B cell (primary cell): ENCODE results near the gene PRDX1. TPM values are rescaled to one million over a fixed set of nuclear protein-coding genes. Genes with fewer than 3 reads are reported as not detected.

Source experiments
- ATAC-seq: fragments of 200-7000 bp; cut with Tn5 transposase; one replicate; pipeline ENCODE4 v1.10.0; 2021; ENCODE audit warnings: low read depth, mild to moderate bottlenecking, moderate number of reproducible peaks, moderate library complexity
- CTCF ChIA-PET: fragments of 350-600 bp; sonication (Branson Sonifier 250); formaldehyde crosslinking; loops from one replicate; lab custom pipeline; 2021; ENCODE audit warnings: antibody characterized with exemption, inconsistent platforms; lab: Charles Lee
- POLR2A ChIA-PET: fragments of 350-600 bp; sonication (Branson Sonifier 250); formaldehyde crosslinking; loops from one replicate; lab custom pipeline; 2021; ENCODE audit warnings: antibody characterized with exemption; lab: Charles Lee
- DNase-seq: peaks from one replicate; pipeline ENCODE4 v3.0.0; 2013
- H2AFZ ChIP-seq: 2 replicates; pipeline ENCODE4 v1.6.1; 2012; ENCODE audit warnings: mild to moderate bottlenecking, low read depth, low read length; ENCODE audit not compliant: insufficient read depth, poor library complexity, severe bottlenecking
- H3K27ac ChIP-seq, 2 donors: 1 replicate in 1 of 2; 2 replicates in 1 of 2; pipeline ENCODE4 v1.5.1; 2012 to 2013; ENCODE audit warnings: low read length in 2 of 2, mild to moderate bottlenecking in 2 of 2, moderate library complexity in 1 of 2
- H3K27me3 ChIP-seq, 4 experiments: fragments of 200-600 bp in 1 of 4; sonication (generic) in 1 of 4; replicated peaks in 1 of 4; 1 replicate in 2 of 4; 2 replicates in 2 of 4; pipeline versions ENCODE4 v1.6.1 to v1.7.0; 2013 to 2016; ENCODE audit warnings: low read length in 3 of 4, mild to moderate bottlenecking in 2 of 4, mixed read lengths in 1 of 4, moderate library complexity in 1 of 4; ENCODE audit not compliant: insufficient read depth in 4 of 4, control insufficient read depth in 3 of 4; ENCODE audit errors: control extremely low read depth in 1 of 4
- H3K36me3 ChIP-seq, 2 experiments: replicated peaks in 1 of 2; 1 replicate in 1 of 2; 2 replicates in 1 of 2; pipeline versions ENCODE4 v1.6.1 to v1.7.1; 2013; ENCODE audit warnings: low read length in 1 of 2; ENCODE audit not compliant: insufficient read depth in 2 of 2, control insufficient read depth in 1 of 2; ENCODE audit errors: control extremely low read depth in 1 of 2, extremely low read depth in 1 of 2
- H3K4me1 ChIP-seq, 2 donors: fragments of 200-600 bp in 1 of 2; sonication (generic) in 1 of 2; 1 replicate in 1 of 2; 2 replicates in 1 of 2; pipeline versions ENCODE4 v1.5.1 to v1.6.1; 2013 to 2017; ENCODE audit warnings: low read length in 2 of 2; ENCODE audit not compliant: control insufficient read depth in 2 of 2, insufficient read depth in 2 of 2
- H3K4me2 ChIP-seq: replicated peaks from 2 replicates; pipeline ENCODE3; 2012; ENCODE audit warnings: mild to moderate bottlenecking, low read depth, low read length; ENCODE audit not compliant: poor library complexity, severe bottlenecking
- H3K4me3 ChIP-seq, 5 experiments: fragments of 200-600 bp in 1 of 5; sonication (generic) in 1 of 5; 1 replicate in 3 of 5; 2 replicates in 2 of 5; pipeline versions ENCODE4 v1.5.1 to v1.7.0; 2011 to 2016; ENCODE audit warnings: low read length in 4 of 5, mild to moderate bottlenecking in 4 of 5, low read depth in 2 of 5, control low read depth in 1 of 5, moderate library complexity in 1 of 5; ENCODE audit not compliant: insufficient read depth in 1 of 5; ENCODE audit errors: control extremely low read depth in 1 of 5, extremely low read depth in 1 of 5
- H3K79me2 ChIP-seq: fragments of 200-600 bp; sonication (generic); one replicate; pipeline ENCODE4 v1.6.0; 2016; ENCODE audit warnings: low read length; ENCODE audit not compliant: control insufficient read depth, insufficient read depth
- H3K9ac ChIP-seq: fragments of 200-600 bp; sonication (generic); 2 replicates; pipeline ENCODE4 v1.6.1; 2017; ENCODE audit warnings: mild to moderate bottlenecking, low read length, moderate library complexity
- H3K9me3 ChIP-seq, 3 donors: one replicate each; pipeline versions ENCODE4 v1.6.1 to v1.7.1; 2013; ENCODE audit warnings: low read length in 2 of 3; ENCODE audit not compliant: control insufficient read depth in 2 of 3, insufficient read depth in 1 of 3; ENCODE audit errors: control extremely low read depth in 1 of 3
- H4K20me1 ChIP-seq: 2 replicates; pipeline ENCODE4 v1.6.0; 2012; ENCODE audit warnings: mild to moderate bottlenecking, low read length; ENCODE audit not compliant: insufficient read depth, control insufficient read depth, poor library complexity, severe bottlenecking
- H3K27ac Mint-ChIP-seq: one replicate; pipeline ENCODE4 v1.8.0; 2021; ENCODE audit warnings: mixed read lengths
- H3K27me3 Mint-ChIP-seq: one replicate; pipeline ENCODE4 v1.8.0; 2021; ENCODE audit warnings: mixed read lengths
- H3K4me1 Mint-ChIP-seq: one replicate; pipeline ENCODE4 v1.8.0; 2021; ENCODE audit warnings: mixed read lengths
- H3K4me3 Mint-ChIP-seq: one replicate; pipeline ENCODE4 v1.8.0; 2021; ENCODE audit warnings: mixed read lengths
- H3K9me3 Mint-ChIP-seq: one replicate; pipeline ENCODE4 v1.8.0; 2022; ENCODE audit warnings: mixed read lengths; ENCODE audit not compliant: insufficient read depth
- CTCF ChIP-seq: fragments of 200-600 bp; IDR thresholded peaks from one replicate; pipeline ENCODE4 v1.8.0; 2022; ENCODE audit warnings: antibody characterized with exemption, mild to moderate bottlenecking
- EZH2 ChIP-seq: IDR thresholded peaks from 2 replicates; pipeline ENCODE4 v1.6.1; 2012; ENCODE audit warnings: borderline replicate concordance, low read depth, mild to moderate bottlenecking, moderate library complexity, low read length; ENCODE audit not compliant: insufficient read depth, poor library complexity, severe bottlenecking
- WGBS: methylation state at CpG from one replicate; pipeline ENCODE4 v1.1.5; 2013; ENCODE audit warnings: missing lambda C conversion rate; ENCODE audit not compliant: insufficient coverage; 5-methylcytosine and 5-hydroxymethylcytosine counted together
- intact Hi-C: fragments of 100-400 bp; cut with micrococcal nuclease; formaldehyde crosslinking; loops from one replicate; pipeline ENCODE4 v1.10.0; 2022
- polyA plus RNA-seq: library from polyadenylated mRNA; depleted of rRNA; stranded (reverse); fragments of >200 nt; gene quantifications from 2 replicates; pipeline ENCODE4 v1.2.3, GENCODE V29; 2012
- total RNA-seq, 2 donors: library from RNA; stranded (reverse); fragments of 120-200 nt in 1 of 2; gene quantifications; 1 replicate in 1 of 2; 2 replicates in 1 of 2; pipeline versions ENCODE4 v1.2.3 to v1.2.4, GENCODE V29; 2013 to 2022

Gene PRDX1
- total and polyA plus RNA-seq, 2 donors (not counting 1 experiment from before 2014, with no cell fraction given): 56.4 to 104 TPM

- Histone ChIP-seq H3K4me3 (no peak overlapping the region), H2AFZ (no peak overlapping the region), H3K27ac (no peak overlapping the region), H3K4me1 (peaks cover 18 to 22% of the 10 kb centered on the region in 2 donors), H3K36me3 (peaks cover 7 to 23% of the 10 kb centered on the region in 2 experiments), H3K79me2 (peaks cover 74% of the 10 kb centered on the region), H3K9ac (no peak overlapping the region), H4K20me1 (peaks cover 13% of the 10 kb centered on the region), H3K27me3 (no peaks in the 10 kb centered on the region), H3K9me3 (no peaks in the 10 kb centered on the region), H3K4me2 (no peak overlapping the region)
- Mint-ChIP-seq H3K27ac (no peak overlapping the region), H3K9me3 (no peaks in the 10 kb centered on the region), H3K27me3 (no peaks in the 10 kb centered on the region), H3K4me1 (peaks cover 29% of the 10 kb centered on the region), H3K4me3 (no peak overlapping the region)
- CTCF ChIA-PET: interaction anchor here (0.5 to 2.5 kb wide), 5 partner anchors 9 to 193 kb away, joined by 3 to 12 read pairs (median 3); no protein-coding TSS in a partner anchor
- POLR2A ChIA-PET: interaction anchor here (0.6 kb wide), 1 partner anchor 10 kb away, joined by 5 read pairs; no protein-coding TSS in a partner anchor
- 92% methylated on average over 4 of the region's 6 CpGs for WGBS
- ATAC-seq: no peak
- intact Hi-C loops: no loop called here
- TF ChIP-seq CTCF (no peak), EZH2 (no peak)
- no peak for DNase-seq
Observed at GRCh38 chr1:45554198-45554597, 32.5 kb upstream of the PRDX1 start.

DNA sequence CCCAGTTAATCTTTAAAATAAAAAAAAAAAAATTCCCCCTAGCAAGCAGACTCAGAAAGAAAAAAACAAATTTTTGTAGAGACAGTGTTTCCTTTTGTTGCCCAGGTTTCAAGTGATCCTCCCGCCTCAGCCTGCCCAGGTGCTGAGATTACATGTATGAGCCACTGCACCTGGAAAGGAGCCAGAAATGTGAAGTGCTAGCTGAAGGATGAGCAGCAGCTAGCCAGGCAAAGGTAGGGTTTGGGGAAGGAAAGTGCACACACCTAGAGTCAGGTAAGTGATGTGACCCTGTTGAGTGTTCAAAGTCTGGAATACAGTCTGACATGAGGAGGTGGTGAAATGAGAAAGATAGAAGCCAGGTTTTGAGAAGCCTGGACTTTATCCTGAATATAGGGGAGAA, 30.6 kb upstream of the PRDX1 start:
- Histone ChIP-seq H3K27me3 (no peaks in the 10 kb centered on the region), H3K36me3 (peaks cover 4 to 17% of the 10 kb centered on the region in 2 experiments), H3K9ac (no peak overlapping the region), H3K4me3 (no peak overlapping the region), H3K4me1 (peaks cover 18 to 22% of the 10 kb centered on the region in 2 donors), H3K79me2 (peaks cover 60% of the 10 kb centered on the region), H2AFZ (no peak overlapping the region), H4K20me1 (peaks cover 7% of the 10 kb centered on the region), H3K27ac (no peak overlapping the region), H3K9me3 (no peaks in the 10 kb centered on the region), H3K4me2 (peak overlapping the region; percentile 75)
- Mint-ChIP-seq H3K27ac (peak overlapping the region; percentile 53), H3K4me3 (peak overlapping the region; percentile 49), H3K27me3 (no peaks in the 10 kb centered on the region), H3K9me3 (no peaks in the 10 kb centered on the region), H3K4me1 (peaks cover 26% of the 10 kb centered on the region)
- POLR2A ChIA-PET: no interaction called here
- 83% methylated on average over 1 of the region's 1 CpG for WGBS
- DNase-seq: no peak
- TF ChIP-seq EZH2 (no peak), CTCF (no peak)
- intact Hi-C loops: no loop called here
- CTCF ChIA-PET: no interaction called here
- ATAC-seq: no peak
